Hepatic stellate cell (primary cell): ENCODE measurements around the gene ISCU.
A peak's percentile ranks its signal among the peaks of the same experiment; 100 is the strongest.
"Not testable (repeated sequence)": the region's sequence is repeated elsewhere in the genome, so short reads cannot be mapped to it uniquely, and the experiment has no call there.

Experiments
- DNase-seq: peaks from one replicate; pipeline ENCODE4 v3.0.0; 2011; ENCODE audit warnings: low spot score

The ISCU gene

DNA sequence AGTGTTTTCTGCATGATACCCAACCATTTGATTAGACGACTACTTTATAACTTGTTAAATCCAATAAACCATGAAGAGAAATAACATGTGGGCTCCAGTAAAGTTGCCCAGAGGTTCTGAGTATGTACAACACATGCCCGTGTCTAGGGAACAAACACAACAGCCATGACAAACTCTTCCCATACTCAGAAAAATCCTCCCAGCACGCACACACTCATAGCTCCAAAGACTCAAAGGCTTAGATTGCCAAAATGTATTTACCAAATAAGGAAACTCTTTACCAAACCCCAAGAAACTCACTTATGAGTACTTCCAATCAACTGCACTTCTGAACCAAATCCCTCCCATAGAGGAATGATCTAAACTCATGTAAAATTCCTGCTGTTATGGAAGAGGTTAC lies 18.7 kb upstream of the ISCU start:
- DNase-seq = no peak

DNA sequence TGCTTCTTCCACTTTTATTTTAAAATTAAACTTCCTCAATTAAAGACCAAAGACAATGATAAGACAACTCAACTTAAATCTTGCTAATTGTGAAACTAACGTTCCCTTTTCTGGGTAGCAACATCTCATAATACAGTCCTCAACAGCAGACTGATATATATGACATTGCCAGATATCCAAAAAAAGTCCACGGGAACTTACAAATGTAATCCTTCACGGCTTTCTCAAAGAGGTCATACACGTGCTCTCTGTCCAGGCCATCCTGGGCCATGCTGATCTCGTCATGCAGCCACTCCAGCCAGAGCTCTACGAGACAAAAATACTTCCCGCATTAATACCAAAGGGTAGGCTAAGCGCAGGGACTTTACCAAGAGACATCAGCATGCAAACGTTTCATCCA lies 14.7 kb upstream of the ISCU start:
- no peak for DNase-seq

GRCh38 chr12:108548954-108549521 lies 13.4 kb upstream of the ISCU start:
- DNase-seq = no peak

DNA sequence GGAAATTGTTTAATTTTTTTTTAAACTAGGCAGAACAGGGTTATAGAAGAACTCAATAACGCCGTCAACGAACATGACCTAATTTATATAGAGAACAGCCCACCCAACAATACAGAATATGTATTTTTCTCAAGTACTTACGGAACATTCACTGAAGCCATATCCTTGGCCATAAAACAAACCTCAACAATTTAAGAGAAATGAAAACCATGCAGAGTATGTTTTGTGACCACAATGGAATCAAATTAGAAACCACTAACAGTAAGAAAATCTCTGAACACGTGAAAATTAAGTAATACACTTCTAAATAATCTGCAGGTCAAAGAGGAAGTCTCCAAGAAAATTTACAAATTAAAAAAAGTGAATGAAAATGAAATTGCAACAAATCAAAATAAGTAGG lies 10.9 kb upstream of the ISCU start:
- DNase-seq = no peak

DNA sequence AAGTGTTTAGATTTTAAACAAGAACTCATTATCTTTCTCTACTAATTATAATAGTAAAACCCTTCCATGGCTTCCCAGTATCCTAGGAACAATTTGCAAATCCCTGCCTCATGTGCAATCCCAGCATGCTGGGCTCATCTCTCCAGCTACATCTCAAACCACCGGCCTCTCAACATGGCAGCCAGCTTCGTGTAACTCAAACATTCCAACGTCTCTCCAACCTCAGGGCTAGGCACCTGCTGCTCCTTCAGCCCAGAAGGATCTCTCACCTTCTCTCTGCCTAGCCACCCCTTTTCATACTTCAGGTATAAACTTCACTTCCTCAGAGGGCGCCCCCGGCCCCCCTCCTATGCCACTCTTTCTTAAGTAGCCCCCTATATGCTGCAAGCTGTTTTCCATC lies 8.6 kb upstream of the ISCU start:
- DNase-seq = no peak

DNA sequence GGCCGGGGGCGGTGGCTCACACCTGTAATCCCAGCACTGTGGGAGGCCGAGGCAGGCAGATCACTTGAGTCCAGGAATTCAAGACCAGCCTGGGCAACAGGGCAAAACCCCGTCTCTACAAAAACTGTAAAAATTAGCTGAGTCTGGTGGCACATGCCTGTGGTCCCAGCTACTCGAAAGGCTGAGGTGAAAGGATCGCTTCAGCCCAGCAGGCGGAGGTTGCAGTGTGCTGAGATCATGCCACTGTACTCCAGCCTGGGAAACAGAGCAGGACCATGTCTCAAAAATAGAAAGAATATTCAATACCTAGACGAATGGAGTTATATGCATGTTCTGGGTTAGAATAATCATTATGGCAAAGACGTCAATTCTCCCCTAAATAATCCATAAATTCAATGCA lies 7.0 kb upstream of the ISCU start:
- DNase-seq = not testable (repeated sequence)

GRCh38 chr12:108559007-108559655 lies 3.3 kb upstream of the ISCU start:
- no peak for DNase-seq

- DNase-seq = no peak
Measured at GRCh38 chr12:108559748-108560147, 2.6 kb upstream of the ISCU start.

- no peak for DNase-seq
Measured at GRCh38 chr12:108560321-108560721, 2.1 kb upstream of the ISCU start.

- DNase-seq = peak; percentile 88
Measured at GRCh38 chr12:108560752-108561719, 1.4 kb upstream of the ISCU start, which contains the start of gene SART3. SART3 (minus strand) TSS chr12:108561173; CDS start chr12:108561154, 19 bp downstream.

- DNase-seq = no peak
Measured at GRCh38 chr12:108561852-108562347, 496 bp upstream of the ISCU start.

GRCh38 chr12:108563136-108563803 lies 874 bp downstream of the ISCU start:
- peak; percentile 86 for DNase-seq

GRCh38 chr12:108563804-108564151 lies 1.4 kb downstream of the ISCU start:
- no peak for DNase-seq

GRCh38 chr12:108564724-108565123 lies 2.3 kb downstream of the ISCU start:
- DNase-seq = no peak

GRCh38 chr12:108565146-108565545 lies 2.8 kb downstream of the ISCU start:
- DNase-seq = no peak

GRCh38 chr12:108565976-108566375 lies 3.6 kb downstream of the ISCU start:
- peak; percentile 56 for DNase-seq

DNA sequence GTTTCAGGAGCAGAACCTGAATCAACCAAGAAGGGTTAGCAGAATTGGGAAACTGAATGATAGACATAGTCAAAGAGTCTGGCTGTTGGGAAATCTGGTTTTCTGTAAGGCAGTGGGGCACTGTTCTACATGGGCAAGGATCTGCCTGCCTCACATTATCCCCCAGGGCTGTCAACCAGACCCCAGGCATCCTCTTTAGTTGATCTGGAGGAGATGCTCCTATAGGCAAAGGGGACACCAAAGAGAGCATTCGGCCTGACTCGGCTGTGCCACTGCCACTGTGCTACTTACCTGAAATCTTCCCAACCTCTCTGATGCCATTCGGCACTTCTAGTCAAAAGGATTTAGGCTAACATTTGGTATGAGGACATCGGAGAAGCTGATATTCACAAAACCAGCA lies 4.1 kb downstream of the ISCU start:
- DNase-seq = no peak

- DNase-seq = no peak
Measured at GRCh38 chr12:108567406-108568337, 5.3 kb downstream of the ISCU start.

GRCh38 chr12:108568338-108569154 lies 6.2 kb downstream of the ISCU start:
- no peak for DNase-seq
